HEK293 (cell line): Measurements from ENCODE around the gene LRSAM1.

Experiments
- CTCF ChIA-PET: fragments of 350-600 bp; formaldehyde crosslinking; extraction: SDS; loops from one replicate; lab custom pipeline; 2021; ENCODE audit warnings: antibody characterized with exemption; lab: Yijun Ruan, JAX
- POLR2A ChIA-PET: fragments of 300-600 bp; formaldehyde crosslinking; extraction: SDS; loops from one replicate; lab custom pipeline; 2020; ENCODE audit warnings: antibody characterized with exemption, inconsistent platforms; lab: Yijun Ruan, JAX
- H3K27ac ChIP-seq: fragments of 200-500 bp; sonication (Bioruptor generic); 2 replicates; pipeline ENCODE4 v1.5.1; 2014; ENCODE audit warnings: low read depth, low read length, control low read depth, inconsistent platforms; ENCODE audit errors: extremely low read depth
- H3K36me3 ChIP-seq, 2 experiments: fragments of 200-500 bp in 1 of 2; sonication (Bioruptor generic) in 1 of 2; 1 replicate in 1 of 2; 2 replicates in 1 of 2; pipeline ENCODE4 v1.5.1; 2014 to 2017; ENCODE audit warnings: inconsistent platforms in 2 of 2, low read length in 2 of 2; ENCODE audit not compliant: control insufficient read depth in 2 of 2, insufficient read depth in 1 of 2
- H3K4me1 ChIP-seq: fragments of 200-500 bp; sonication (Bioruptor generic); 2 replicates; pipeline ENCODE4 v1.5.1; 2014; ENCODE audit warnings: mild to moderate bottlenecking, low read length, inconsistent platforms; ENCODE audit not compliant: control insufficient read depth, insufficient read depth
- H3K4me3 ChIP-seq: 2 replicates; pipeline ENCODE4 v1.5.1; 2011; ENCODE audit warnings: low read depth, mild to moderate bottlenecking, control low read depth, low read length, moderate library complexity
- H3K9me3 ChIP-seq: fragments of 200-500 bp; sonication (Bioruptor generic); 2 replicates; pipeline ENCODE4 v1.5.1; 2014; ENCODE audit warnings: low read depth, low read length, inconsistent platforms; ENCODE audit not compliant: control insufficient read depth, insufficient read depth
- BCL11A ChIP-seq: fragments of 450-650 bp; formaldehyde crosslinking; IDR thresholded peaks from 2 replicates; pipeline ENCODE4 v1.5.1; 2016; ENCODE audit warnings: low read depth, missing biosample characterization, missing genetic modification characterization
- KLF1 ChIP-seq: fragments of 450-650 bp; formaldehyde crosslinking; IDR thresholded peaks from 2 replicates; pipeline ENCODE4 v1.5.1; 2016; ENCODE audit warnings: missing biosample characterization, missing genetic modification characterization
- PRDM10 ChIP-seq: fragments of 450-650 bp; formaldehyde crosslinking; IDR thresholded peaks from 2 replicates; pipeline ENCODE4 v1.5.1; 2016; ENCODE audit warnings: missing biosample characterization, missing genetic modification characterization
- SALL2 ChIP-seq: fragments of 450-650 bp; formaldehyde crosslinking; IDR thresholded peaks from 2 replicates; pipeline ENCODE4 v1.5.0; 2017; ENCODE audit warnings: missing biosample characterization, mild to moderate bottlenecking, missing genetic modification characterization, borderline replicate concordance
- TCF7L2 ChIP-seq: IDR thresholded peaks from 2 replicates; pipeline ENCODE4 v1.6.1; 2011; ENCODE audit warnings: low read depth, mild to moderate bottlenecking, inconsistent platforms, low read length, moderate library complexity, borderline replicate concordance
- ZEB2 ChIP-seq: fragments of 450-650 bp; formaldehyde crosslinking; IDR thresholded peaks from 2 replicates; pipeline ENCODE4 v1.5.1; 2016; ENCODE audit warnings: missing biosample characterization, missing genetic modification characterization
- ZFHX2 ChIP-seq: fragments of 450-650 bp; formaldehyde crosslinking; conservative IDR thresholded peaks from 2 replicates; pipeline ENCODE4 v1.5.1; 2016; ENCODE audit warnings: missing biosample characterization, missing genetic modification characterization
- ZFP41 ChIP-seq: fragments of 450-650 bp; formaldehyde crosslinking; IDR thresholded peaks from 2 replicates; pipeline ENCODE4 v1.5.1; 2016; ENCODE audit warnings: missing biosample characterization, missing genetic modification characterization, borderline replicate concordance
- ZNF112 ChIP-seq: fragments of 450-650 bp; formaldehyde crosslinking; IDR thresholded peaks from 2 replicates; pipeline ENCODE4 v1.5.0; 2017; ENCODE audit warnings: missing biosample characterization, missing genetic modification characterization
- ZNF19 ChIP-seq: fragments of 450-650 bp; formaldehyde crosslinking; IDR thresholded peaks from 2 replicates; pipeline ENCODE4; 2016; ENCODE audit warnings: missing biosample characterization, missing genetic modification characterization, low read depth
- ZNF37A ChIP-seq: fragments of 450-650 bp; IDR thresholded peaks from 2 replicates; pipeline ENCODE4 v1.5.1; 2018; ENCODE audit warnings: missing biosample characterization, missing genetic modification characterization
- ZNF488 ChIP-seq: fragments of 450-650 bp; formaldehyde crosslinking; IDR thresholded peaks from 2 replicates; pipeline ENCODE4 v1.5.1; 2016; ENCODE audit warnings: missing biosample characterization, missing genetic modification characterization
- ZNF670 ChIP-seq: fragments of 450-650 bp; formaldehyde crosslinking; IDR thresholded peaks from 2 replicates; pipeline ENCODE4 v1.5.1; 2016; ENCODE audit warnings: missing biosample characterization, missing genetic modification characterization, low read depth
- TF ChIP-seq, protein P1 (sequence below): fragments of 450-650 bp; formaldehyde crosslinking; IDR thresholded peaks from 2 replicates; pipeline ENCODE4 v1.5.1; 2016; ENCODE audit warnings: missing biosample characterization, missing genetic modification characterization
- TF ChIP-seq, protein P2 (sequence below): fragments of 450-650 bp; formaldehyde crosslinking; IDR thresholded peaks from 2 replicates; pipeline ENCODE4 v1.5.1; 2016; ENCODE audit warnings: missing biosample characterization, missing genetic modification characterization, low read depth
- TF ChIP-seq, protein P3 (sequence below): fragments of 450-650 bp; formaldehyde crosslinking; IDR thresholded peaks from 2 replicates; pipeline ENCODE4 v1.5.1; 2017; ENCODE audit warnings: missing biosample characterization, missing genetic modification characterization
- TF ChIP-seq, protein P4 (sequence below): fragments of 450-650 bp; formaldehyde crosslinking; IDR thresholded peaks from 2 replicates; pipeline ENCODE4 v1.5.1; 2016; ENCODE audit warnings: missing biosample characterization, missing genetic modification characterization

Gene LRSAM1

DNA sequence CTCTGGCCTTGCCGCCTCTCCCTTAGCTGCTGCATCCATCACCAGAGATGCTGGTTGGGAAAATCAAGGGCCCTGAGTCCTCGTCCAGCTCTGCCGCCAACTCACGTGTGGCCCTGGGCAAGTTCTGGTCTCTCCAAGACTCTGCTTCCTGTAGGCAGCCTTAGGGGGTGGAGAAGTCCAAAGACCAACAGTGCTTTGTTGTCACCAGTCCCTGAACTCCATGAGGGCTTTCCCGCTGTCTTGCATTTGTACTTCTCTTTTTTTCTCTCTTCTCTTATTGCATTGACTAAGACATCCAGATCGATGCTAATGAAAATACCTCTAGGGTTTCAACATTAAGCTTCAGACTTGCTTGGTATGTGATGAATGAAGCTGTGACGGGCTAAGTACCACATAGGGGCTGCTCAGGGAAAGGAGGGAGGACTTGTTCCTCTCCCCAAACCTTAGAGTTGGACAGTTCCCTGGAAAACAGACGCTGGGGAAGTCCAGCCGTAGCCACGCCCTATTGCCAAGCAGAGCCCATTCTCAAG, 97.1 kb downstream of the LRSAM1 start:
- Histone ChIP-seq H3K36me3 (peaks cover 0 to 6% of the 10 kb centered on the region in 2 experiments; a peak in 1 of 3 replicates), H3K27ac (no peak overlapping the region), H3K9me3 (no peaks in the 10 kb centered on the region), H3K4me3 (no peak overlapping the region), H3K4me1 (no peaks in the 10 kb centered on the region)
- CTCF ChIA-PET, result no interaction called here
- POLR2A ChIA-PET, result no interaction called here
- TF ChIP-seq ZFP41 (tag by site-specific recombination) (no peak), TCF7L2 (no peak)
- TF ChIP-seq, protein P1, sequence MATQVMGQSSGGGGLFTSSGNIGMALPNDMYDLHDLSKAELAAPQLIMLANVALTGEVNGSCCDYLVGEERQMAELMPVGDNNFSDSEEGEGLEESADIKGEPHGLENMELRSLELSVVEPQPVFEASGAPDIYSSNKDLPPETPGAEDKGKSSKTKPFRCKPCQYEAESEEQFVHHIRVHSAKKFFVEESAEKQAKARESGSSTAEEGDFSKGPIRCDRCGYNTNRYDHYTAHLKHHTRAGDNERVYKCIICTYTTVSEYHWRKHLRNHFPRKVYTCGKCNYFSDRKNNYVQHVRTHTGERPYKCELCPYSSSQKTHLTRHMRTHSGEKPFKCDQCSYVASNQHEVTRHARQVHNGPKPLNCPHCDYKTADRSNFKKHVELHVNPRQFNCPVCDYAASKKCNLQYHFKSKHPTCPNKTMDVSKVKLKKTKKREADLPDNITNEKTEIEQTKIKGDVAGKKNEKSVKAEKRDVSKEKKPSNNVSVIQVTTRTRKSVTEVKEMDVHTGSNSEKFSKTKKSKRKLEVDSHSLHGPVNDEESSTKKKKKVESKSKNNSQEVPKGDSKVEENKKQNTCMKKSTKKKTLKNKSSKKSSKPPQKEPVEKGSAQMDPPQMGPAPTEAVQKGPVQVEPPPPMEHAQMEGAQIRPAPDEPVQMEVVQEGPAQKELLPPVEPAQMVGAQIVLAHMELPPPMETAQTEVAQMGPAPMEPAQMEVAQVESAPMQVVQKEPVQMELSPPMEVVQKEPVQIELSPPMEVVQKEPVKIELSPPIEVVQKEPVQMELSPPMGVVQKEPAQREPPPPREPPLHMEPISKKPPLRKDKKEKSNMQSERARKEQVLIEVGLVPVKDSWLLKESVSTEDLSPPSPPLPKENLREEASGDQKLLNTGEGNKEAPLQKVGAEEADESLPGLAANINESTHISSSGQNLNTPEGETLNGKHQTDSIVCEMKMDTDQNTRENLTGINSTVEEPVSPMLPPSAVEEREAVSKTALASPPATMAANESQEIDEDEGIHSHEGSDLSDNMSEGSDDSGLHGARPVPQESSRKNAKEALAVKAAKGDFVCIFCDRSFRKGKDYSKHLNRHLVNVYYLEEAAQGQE (tag by site-specific recombination), result peak; percentile 51

- no peaks in the 10 kb centered on the region for H3K9me3 ChIP-seq
- H3K27ac ChIP-seq, result no peak overlapping the region
- no peak overlapping the region for H3K4me3 ChIP-seq
- no peaks in the 10 kb centered on the region for H3K4me1 ChIP-seq
- POLR2A ChIA-PET, result no interaction called here
- peaks cover 0 to 6% of the 10 kb centered on the region in 2 experiments; a peak in 1 of 3 replicates for H3K36me3 ChIP-seq
- TF ChIP-seq, protein P2, sequence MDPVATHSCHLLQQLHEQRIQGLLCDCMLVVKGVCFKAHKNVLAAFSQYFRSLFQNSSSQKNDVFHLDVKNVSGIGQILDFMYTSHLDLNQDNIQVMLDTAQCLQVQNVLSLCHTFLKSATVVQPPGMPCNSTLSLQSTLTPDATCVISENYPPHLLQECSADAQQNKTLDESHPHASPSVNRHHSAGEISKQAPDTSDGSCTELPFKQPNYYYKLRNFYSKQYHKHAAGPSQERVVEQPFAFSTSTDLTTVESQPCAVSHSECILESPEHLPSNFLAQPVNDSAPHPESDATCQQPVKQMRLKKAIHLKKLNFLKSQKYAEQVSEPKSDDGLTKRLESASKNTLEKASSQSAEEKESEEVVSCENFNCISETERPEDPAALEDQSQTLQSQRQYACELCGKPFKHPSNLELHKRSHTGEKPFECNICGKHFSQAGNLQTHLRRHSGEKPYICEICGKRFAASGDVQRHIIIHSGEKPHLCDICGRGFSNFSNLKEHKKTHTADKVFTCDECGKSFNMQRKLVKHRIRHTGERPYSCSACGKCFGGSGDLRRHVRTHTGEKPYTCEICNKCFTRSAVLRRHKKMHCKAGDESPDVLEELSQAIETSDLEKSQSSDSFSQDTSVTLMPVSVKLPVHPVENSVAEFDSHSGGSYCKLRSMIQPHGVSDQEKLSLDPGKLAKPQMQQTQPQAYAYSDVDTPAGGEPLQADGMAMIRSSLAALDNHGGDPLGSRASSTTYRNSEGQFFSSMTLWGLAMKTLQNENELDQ (tag by site-specific recombination), result no peak
- TF ChIP-seq ZNF112 (tag by site-specific recombination) (no peak), ZFHX2 (tag by site-specific recombination) (0 out of 2 replicates have a peak, but pooled peaks have one; percentile 12), KLF1 (tag by site-specific recombination) (no peak), ZNF488 (tag by site-specific recombination) (no peak), SALL2 (no peak), ZNF37A (tag by site-specific recombination) (no peak), ZNF670 (tag by site-specific recombination) (no peak), BCL11A (tag by site-specific recombination) (no peak)
- TF ChIP-seq, protein P3, sequence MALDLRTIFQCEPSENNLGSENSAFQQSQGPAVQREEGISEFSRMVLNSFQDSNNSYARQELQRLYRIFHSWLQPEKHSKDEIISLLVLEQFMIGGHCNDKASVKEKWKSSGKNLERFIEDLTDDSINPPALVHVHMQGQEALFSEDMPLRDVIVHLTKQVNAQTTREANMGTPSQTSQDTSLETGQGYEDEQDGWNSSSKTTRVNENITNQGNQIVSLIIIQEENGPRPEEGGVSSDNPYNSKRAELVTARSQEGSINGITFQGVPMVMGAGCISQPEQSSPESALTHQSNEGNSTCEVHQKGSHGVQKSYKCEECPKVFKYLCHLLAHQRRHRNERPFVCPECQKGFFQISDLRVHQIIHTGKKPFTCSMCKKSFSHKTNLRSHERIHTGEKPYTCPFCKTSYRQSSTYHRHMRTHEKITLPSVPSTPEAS (tag by site-specific recombination), result 0 out of 2 replicates have a peak, but pooled peaks have one; percentile 36
- CTCF ChIA-PET, result no interaction called here
Measured at GRCh38 chr9:127549218-127549617, 97.9 kb downstream of the LRSAM1 start.

DNA sequence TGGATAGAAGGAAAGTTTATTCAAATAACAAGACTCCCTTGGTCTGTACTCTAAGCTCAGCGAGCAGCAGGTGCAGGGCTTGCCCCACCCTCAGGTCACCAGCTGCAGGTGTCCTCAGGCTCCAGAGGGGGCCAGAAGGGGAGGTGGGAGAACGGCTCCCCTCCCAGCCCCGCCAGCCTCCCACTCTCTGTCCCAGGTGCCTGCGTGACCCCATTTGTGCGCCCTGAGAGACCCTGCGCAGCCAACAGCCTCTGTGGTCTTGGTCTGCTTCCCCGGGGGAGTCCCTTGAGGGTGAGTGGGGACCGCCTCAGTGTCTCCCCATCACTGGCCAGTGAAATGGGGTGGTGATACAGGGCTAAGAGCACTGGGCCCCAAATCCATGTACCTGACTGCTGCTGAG, 98.4 kb downstream of the LRSAM1 start:
- POLR2A ChIA-PET, result no interaction called here
- peaks cover 0 to 6% of the 10 kb centered on the region in 2 experiments; a peak in 1 of 3 replicates for H3K36me3 ChIP-seq
- TF ChIP-seq ZNF19 (tag by site-specific recombination) (no peak), PRDM10 (tag by site-specific recombination) (no peak), ZEB2 (tag by site-specific recombination) (no peak)
- TF ChIP-seq, protein P4, sequence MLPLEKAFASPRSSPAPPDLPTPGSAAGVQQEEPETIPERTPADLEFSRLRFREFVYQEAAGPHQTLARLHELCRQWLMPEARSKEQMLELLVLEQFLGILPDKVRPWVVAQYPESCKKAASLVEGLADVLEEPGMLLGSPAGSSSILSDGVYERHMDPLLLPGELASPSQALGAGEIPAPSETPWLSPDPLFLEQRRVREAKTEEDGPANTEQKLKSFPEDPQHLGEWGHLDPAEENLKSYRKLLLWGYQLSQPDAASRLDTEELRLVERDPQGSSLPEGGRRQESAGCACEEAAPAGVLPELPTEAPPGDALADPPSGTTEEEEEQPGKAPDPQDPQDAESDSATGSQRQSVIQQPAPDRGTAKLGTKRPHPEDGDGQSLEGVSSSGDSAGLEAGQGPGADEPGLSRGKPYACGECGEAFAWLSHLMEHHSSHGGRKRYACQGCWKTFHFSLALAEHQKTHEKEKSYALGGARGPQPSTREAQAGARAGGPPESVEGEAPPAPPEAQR, result no peak

More for the DNA sequence above, 98.4 kb downstream of the LRSAM1 start:
- Histone ChIP-seq H3K4me1 (no peaks in the 10 kb centered on the region), H3K9me3 (no peaks in the 10 kb centered on the region), H3K27ac (no peak overlapping the region), H3K4me3 (no peak overlapping the region)
- CTCF ChIA-PET, result no interaction called here
